Ecto neural progenitor cell (in vitro differentiated cells): ENCODE results near the gene FAM174A.
"Not testable (repeated sequence)": the region's sequence is repeated elsewhere in the genome, so short reads cannot be mapped to it uniquely, and the experiment has no call there.

Source experiments
- DNase-seq: peaks from one replicate; pipeline ENCODE4 v3.0.0-alpha.2; 2018; ENCODE audit warnings: low spot score

FAM174A gene

DNA sequence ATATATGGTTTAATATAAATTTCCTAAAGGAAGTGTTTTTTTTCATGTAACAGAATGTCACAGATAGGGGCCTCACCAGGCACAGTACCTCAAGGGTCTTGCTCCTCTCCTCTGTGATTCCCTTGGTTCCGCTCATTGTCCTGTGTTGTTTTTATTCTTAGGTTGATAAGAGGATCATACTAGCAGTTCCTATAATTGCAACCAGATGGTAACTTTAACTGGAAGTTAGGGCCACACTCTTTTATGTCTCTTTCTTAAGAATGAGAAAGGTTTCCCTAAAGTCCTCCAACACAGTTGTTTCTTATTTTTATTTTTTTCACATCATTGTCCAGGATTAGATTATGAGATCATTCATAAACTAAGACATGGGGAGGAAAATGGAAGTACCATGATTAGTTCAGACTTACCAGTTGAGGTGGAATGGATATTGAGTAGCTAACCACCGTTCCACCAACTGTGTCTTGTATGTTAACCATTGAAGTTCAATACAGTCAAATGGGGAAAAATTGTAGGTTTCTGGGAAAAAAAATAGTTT is 41.1 kb downstream of the FAM174A start:
- DNase-seq, result no peak

GRCh38 chr5:100577506-100577905 is 42.3 kb downstream of the FAM174A start:
- no peak for DNase-seq

DNA sequence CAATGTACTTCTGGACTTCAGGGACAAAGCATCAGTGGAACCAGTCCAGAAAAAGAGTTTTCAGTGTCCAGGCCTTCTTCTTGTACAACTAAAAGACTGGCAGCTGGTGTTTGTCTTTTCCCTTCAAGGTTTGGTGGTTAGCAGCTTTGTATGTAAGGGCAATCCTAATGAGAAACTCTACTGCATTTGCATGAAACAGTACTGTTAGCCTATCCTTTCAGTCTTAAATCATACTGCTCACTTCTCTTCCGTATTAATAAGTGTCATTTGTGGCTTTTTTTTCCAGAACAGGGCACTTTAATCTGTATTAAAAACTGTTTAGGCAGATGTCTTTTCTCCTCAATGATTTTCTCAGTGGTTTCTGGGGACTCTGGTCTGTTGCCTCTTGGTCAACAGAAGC is 48.9 kb downstream of the FAM174A start:
- no peak for DNase-seq

- no peak for DNase-seq
Measured at GRCh38 chr5:100584889-100585288, 49.7 kb downstream of the FAM174A start.

- DNase-seq, result no peak
Measured at GRCh38 chr5:100590867-100591266, 55.7 kb downstream of the FAM174A start.

GRCh38 chr5:100595152-100595811 is 60.1 kb downstream of the FAM174A start:
- no peak for DNase-seq

- no peak for DNase-seq
Measured at GRCh38 chr5:100595812-100596173, 60.6 kb downstream of the FAM174A start.

GRCh38 chr5:100598446-100598845 is 63.3 kb downstream of the FAM174A start:
- no peak for DNase-seq

GRCh38 chr5:100600298-100600994 is 65.3 kb downstream of the FAM174A start:
- no peak for DNase-seq

- DNase-seq, result no peak
Measured at GRCh38 chr5:100603141-100603540, 68.0 kb downstream of the FAM174A start.

DNA sequence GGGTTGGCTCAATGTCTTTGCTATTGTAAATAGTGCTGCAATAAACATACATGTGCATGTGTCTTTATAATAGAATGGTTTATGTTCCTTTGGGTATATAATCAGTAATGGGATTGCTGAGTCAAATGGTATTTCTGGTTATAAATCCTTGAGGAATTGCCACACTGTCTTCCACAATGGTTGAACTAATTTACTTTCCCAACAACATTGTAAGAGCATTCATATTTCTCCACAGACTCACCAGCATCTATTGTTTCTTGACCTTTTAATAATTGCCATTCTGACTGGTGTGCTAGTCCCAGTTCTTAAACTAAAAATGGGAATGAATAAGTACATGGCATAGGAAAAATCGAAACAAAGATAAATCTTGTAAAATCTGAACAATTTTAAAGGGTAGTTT is 68.8 kb downstream of the FAM174A start:
- not testable (repeated sequence) for DNase-seq

DNA sequence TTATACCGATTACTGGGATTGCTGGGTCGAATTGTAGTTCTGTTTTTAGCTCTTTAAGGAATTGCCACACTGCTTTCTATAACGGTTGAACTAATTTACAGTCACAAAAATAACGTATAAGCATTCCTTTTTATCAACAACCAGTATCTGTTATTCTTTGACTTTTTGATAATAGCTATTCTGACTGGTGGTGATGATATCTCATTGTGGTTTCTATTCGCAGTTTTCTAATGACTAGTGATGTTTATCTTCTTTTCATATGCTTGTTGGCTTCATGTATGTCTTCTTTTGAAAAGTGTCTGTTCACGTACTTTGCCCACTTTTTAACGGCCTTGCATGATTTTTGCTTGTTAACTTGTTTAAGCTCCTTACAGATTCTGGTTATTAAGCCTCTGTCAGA is 74.4 kb downstream of the FAM174A start:
- no peak for DNase-seq

DNA sequence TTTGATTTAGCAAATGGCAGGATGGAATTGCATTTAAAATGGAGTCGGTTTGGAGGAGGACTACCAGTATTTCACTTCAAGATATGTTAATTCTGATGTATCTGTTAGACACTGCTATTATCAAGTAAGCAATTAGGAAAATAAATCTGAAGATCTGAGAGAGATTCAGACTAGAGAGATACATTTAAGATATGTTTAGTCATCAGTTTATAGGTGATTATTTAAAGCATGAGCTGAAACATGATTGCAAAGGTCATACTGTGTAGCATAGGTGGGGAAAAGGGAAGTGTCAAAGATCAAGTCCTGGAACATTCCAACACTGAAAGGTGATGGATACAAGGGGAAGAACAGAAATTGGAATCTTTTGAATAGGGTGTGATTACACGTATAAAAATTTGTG is 79.1 kb downstream of the FAM174A start:
- DNase-seq, result no peak

DNA sequence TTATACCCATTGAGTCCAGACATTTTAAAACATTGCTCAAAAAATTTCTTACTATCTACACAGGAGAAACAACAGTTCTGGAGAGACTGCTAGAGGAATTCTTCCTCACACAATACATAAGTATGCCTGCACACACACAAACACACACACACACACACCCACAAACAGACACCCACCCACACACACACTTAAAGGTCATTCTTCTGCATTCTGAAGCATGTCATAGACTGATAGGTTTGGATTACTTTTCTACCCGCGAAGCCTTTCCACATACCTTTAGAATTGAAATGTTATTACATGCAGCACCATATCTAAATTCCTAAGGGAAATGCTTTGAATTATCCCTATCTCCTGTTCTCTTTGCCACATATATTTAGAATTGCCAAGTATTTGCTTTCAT is 80.2 kb downstream of the FAM174A start:
- no peak for DNase-seq

- no peak for DNase-seq
Measured at GRCh38 chr5:100616291-100616690, 81.1 kb downstream of the FAM174A start.

DNA sequence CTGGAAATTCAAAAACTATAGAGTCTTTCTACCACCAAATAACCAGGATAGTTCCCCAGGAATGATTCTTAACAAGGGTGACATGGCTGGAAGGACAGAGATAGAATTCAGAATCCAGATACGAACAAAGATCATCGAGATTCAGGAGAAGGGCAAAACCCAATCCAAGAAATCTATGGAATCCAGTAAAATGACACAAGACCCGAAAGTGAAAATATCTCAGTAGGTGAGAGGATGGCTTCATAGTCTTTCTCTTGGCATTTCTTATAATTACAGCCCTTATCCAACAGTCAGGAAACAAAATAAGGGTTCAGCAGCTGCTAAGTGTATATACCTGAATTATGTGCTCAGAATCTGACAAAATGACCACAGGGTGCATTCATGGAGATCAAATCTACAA is 81.8 kb downstream of the FAM174A start:
- DNase-seq, result no peak

GRCh38 chr5:100623719-100624118 is 88.5 kb downstream of the FAM174A start:
- no peak for DNase-seq

DNA sequence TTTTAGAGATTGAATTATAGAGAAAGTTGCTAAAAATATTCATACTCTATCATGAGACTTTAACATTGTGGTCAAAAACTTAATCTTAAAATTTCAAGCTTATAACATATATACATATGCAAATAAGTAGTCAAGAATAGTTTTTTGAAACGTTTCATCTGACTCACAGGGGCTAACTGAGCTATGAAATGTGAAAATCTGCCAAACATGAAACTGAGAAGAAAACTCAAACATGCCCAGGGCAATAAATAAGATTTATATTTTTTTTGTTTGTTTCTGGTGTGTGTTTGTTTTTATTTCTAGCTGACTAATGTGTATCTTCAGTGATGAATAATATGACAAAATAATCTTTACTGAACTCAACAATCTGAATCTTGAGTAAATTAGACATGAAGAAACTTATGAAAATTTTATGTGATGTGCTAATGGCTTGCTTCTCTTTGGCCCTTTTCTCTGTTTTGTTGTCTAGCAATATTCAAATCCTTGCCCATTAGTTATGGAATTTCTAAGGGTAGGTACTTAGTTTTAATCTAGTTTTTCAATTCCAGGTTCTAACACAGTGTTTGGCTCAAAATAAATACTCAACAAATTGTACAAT is 99.9 kb downstream of the FAM174A start:
- DNase-seq, result no peak
